Ovary (tissue), 3 donors: ENCODE data around the gene MTIF2.

Experiments
- EP300 ChIP-seq: sonication (generic); formaldehyde crosslinking; IDR thresholded peaks from one replicate; pipeline ENCODE4 v1.6.1; 2017; ENCODE audit warnings: antibody characterized with exemption
- TF ChIP-seq, protein P1 (sequence below), 3 donors: fragments of 450-650 bp in 2 of 3; fragments of 200-600 bp in 1 of 3; IDR thresholded peaks; one replicate each; pipeline versions ENCODE4 v1.5.1 to v1.8.0; 2016 to 2022; ENCODE audit warnings: antibody characterized with exemption in 3 of 3, mild to moderate bottlenecking in 1 of 3
- donor health status: DM: no; HTN: no; CAD: no.

GRCh38 chr2:55301277-55301676, 32.2 kb upstream of the MTIF2 start:
- TF ChIP-seq, protein P1, sequence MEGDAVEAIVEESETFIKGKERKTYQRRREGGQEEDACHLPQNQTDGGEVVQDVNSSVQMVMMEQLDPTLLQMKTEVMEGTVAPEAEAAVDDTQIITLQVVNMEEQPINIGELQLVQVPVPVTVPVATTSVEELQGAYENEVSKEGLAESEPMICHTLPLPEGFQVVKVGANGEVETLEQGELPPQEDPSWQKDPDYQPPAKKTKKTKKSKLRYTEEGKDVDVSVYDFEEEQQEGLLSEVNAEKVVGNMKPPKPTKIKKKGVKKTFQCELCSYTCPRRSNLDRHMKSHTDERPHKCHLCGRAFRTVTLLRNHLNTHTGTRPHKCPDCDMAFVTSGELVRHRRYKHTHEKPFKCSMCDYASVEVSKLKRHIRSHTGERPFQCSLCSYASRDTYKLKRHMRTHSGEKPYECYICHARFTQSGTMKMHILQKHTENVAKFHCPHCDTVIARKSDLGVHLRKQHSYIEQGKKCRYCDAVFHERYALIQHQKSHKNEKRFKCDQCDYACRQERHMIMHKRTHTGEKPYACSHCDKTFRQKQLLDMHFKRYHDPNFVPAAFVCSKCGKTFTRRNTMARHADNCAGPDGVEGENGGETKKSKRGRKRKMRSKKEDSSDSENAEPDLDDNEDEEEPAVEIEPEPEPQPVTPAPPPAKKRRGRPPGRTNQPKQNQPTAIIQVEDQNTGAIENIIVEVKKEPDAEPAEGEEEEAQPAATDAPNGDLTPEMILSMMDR (IDR thresholded peaks at IDR 0.05): no peak
- TF ChIP-seq EP300: no peak
